ENCODE data around the gene TOLLIP.

TOLLIP gene

GRCh38 chr11:1339066-1339675 is 29.7 kb upstream of the TOLLIP start:
- DNase-seq (ENCODE audit: low read depth), result no peak
- TF ChIP-seq, protein P1, sequence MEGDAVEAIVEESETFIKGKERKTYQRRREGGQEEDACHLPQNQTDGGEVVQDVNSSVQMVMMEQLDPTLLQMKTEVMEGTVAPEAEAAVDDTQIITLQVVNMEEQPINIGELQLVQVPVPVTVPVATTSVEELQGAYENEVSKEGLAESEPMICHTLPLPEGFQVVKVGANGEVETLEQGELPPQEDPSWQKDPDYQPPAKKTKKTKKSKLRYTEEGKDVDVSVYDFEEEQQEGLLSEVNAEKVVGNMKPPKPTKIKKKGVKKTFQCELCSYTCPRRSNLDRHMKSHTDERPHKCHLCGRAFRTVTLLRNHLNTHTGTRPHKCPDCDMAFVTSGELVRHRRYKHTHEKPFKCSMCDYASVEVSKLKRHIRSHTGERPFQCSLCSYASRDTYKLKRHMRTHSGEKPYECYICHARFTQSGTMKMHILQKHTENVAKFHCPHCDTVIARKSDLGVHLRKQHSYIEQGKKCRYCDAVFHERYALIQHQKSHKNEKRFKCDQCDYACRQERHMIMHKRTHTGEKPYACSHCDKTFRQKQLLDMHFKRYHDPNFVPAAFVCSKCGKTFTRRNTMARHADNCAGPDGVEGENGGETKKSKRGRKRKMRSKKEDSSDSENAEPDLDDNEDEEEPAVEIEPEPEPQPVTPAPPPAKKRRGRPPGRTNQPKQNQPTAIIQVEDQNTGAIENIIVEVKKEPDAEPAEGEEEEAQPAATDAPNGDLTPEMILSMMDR (IDR thresholded peaks at IDR 0.05; ENCODE audit: low read depth, low read length), result no peak
- no peak for TF ChIP-seq MYC (IDR thresholded peaks at IDR 0.05; ENCODE audit: low read depth, low read length)
- TF ChIP-seq, protein P2, sequence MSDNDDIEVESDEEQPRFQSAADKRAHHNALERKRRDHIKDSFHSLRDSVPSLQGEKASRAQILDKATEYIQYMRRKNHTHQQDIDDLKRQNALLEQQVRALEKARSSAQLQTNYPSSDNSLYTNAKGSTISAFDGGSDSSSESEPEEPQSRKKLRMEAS (IDR thresholded peaks at IDR 0.05; ENCODE audit: low read depth, low read length), result no peak
- no peak for TF ChIP-seq POLR2A (IDR thresholded peaks at IDR 0.05; ENCODE audit: extremely low read depth, insufficient read length)
- no peak overlapping the region for H3K4me3 ChIP-seq (ENCODE audit: low read depth, low read length)

DNA sequence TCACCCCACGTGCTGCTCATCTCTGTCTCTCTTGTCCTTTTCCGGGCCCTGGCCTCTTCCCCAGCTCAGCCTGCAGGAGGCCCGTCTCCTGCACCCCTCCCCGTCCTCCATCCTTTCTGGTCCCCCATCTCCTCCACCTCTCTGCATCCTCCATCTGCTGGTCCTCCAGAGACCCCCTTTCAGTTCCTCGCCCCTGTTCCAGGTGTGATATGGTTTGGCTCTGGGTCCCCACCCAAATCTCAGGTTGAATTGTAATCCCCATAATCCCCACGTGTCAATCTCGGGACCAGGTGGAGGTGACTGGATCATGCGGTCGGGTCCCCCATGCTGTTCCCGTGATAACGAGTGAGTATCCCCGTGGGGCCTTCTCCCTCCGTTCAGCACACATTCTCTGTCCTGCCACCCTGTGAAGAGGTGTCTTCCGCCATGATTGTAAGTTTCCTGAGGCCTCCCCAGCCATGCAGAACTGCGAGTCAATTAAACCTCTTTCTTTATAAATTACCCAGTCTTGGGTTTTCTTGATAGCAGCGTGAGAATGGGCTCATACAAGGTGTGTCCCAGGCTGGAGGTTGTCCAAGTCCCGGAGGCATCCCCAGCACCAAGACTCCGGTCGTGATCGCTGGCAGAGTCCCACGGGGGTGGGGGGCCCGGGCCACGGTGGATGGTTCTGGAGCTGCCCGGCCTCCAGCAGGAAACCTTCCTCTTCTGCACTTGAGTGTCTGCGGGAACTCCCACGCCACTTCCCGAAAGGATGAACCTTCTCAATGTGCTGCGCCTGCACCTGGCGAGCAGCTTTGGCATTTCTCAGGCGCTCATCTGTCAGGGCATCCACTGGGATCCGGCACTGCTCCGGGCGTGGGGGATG is 29.0 kb upstream of the TOLLIP start:
- H3K4me3 ChIP-seq (ENCODE audit: low read depth, low read length), result no peak overlapping the region
- TF ChIP-seq MYC (IDR thresholded peaks at IDR 0.05; ENCODE audit: low read depth, low read length), result no peak
- TF ChIP-seq POLR2A (IDR thresholded peaks at IDR 0.05; ENCODE audit: extremely low read depth, insufficient read length), result no peak
- TF ChIP-seq, protein P2 (IDR thresholded peaks at IDR 0.05; ENCODE audit: low read depth, low read length), result no peak
- TF ChIP-seq, protein P1 (IDR thresholded peaks at IDR 0.05; ENCODE audit: low read depth, low read length), result no peak
- DNase-seq (ENCODE audit: low read depth), result no peak

DNA sequence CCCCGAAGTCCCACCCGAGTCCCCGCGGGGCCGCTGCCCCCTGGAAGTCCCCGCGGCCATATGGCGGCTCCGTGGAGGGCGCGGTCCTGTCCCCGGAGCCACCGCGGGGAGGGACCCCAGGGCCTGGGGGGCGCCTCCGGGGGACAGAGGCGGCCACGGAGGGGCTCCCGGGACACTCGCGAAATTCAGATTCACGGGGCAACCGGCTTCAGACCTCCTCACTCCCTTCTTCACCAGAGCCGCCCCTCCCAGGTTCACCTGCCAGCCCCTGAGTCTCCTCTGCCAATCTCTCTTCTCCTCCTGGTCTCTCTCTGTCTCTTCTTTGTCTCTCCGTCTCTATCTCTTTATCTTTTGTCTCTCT is 28.2 kb upstream of the TOLLIP start:
- no peak for DNase-seq (ENCODE audit: low read depth)
- no peak overlapping the region for H3K4me3 ChIP-seq (ENCODE audit: low read depth, low read length)
- TF ChIP-seq, protein P2 (IDR thresholded peaks at IDR 0.05; ENCODE audit: low read depth, low read length), result no peak
- TF ChIP-seq POLR2A (IDR thresholded peaks at IDR 0.05; ENCODE audit: extremely low read depth, insufficient read length) (no peak), MYC (IDR thresholded peaks at IDR 0.05; ENCODE audit: low read depth, low read length) (no peak)
- TF ChIP-seq, protein P1 (IDR thresholded peaks at IDR 0.05; ENCODE audit: low read depth, low read length), result no peak

DNA sequence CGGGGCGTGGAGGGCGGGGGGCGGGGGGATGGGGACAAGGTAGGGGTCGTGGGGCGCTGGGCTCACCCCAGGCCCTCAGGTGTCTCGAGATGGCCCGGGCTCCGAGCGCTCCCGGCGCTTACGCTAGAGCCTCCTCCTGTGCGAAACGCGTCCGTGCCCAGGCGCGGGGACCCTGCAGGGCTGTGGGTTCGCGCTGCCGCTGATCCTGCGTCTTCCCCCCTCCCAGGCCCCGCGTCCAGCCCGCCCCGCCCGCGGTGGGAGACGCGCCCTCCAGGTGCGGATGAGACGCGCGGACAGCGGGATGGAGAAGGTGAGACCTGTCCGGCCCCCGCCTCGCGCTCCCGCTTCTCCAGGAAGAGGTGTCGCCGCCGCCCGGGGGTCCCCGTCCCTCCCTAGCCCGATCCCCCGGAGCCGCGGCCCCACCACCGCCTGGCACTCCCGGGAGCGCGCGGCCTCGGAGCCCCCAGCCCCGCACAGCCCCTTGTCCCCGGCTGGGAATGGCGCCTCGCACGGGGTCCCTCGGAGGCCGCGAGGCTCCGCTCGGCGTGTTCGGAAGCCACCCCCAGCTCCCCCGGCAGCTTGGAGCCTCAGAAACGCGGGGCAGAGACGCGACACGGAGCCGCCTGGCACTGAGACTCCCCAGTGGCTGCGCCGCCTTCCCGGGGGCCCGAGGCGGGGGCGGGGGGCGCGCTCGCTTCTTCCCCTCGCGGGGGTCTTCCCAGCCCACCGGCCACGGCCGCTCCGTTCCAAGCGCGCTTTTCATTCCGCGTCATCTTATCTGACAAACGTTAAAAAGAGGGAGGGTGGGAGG is 27.6 kb upstream of the TOLLIP start:
- DNase-seq (ENCODE audit: low read depth), result no peak
- no peak overlapping the region for H3K4me3 ChIP-seq (ENCODE audit: low read depth, low read length)
- TF ChIP-seq POLR2A (IDR thresholded peaks at IDR 0.05; ENCODE audit: extremely low read depth, insufficient read length) (no peak), MYC (IDR thresholded peaks at IDR 0.05; ENCODE audit: low read depth, low read length) (no peak)
- TF ChIP-seq, protein P1 (IDR thresholded peaks at IDR 0.05; ENCODE audit: low read depth, low read length), result no peak
- TF ChIP-seq, protein P2 (IDR thresholded peaks at IDR 0.05; ENCODE audit: low read depth, low read length), result no peak

DNA sequence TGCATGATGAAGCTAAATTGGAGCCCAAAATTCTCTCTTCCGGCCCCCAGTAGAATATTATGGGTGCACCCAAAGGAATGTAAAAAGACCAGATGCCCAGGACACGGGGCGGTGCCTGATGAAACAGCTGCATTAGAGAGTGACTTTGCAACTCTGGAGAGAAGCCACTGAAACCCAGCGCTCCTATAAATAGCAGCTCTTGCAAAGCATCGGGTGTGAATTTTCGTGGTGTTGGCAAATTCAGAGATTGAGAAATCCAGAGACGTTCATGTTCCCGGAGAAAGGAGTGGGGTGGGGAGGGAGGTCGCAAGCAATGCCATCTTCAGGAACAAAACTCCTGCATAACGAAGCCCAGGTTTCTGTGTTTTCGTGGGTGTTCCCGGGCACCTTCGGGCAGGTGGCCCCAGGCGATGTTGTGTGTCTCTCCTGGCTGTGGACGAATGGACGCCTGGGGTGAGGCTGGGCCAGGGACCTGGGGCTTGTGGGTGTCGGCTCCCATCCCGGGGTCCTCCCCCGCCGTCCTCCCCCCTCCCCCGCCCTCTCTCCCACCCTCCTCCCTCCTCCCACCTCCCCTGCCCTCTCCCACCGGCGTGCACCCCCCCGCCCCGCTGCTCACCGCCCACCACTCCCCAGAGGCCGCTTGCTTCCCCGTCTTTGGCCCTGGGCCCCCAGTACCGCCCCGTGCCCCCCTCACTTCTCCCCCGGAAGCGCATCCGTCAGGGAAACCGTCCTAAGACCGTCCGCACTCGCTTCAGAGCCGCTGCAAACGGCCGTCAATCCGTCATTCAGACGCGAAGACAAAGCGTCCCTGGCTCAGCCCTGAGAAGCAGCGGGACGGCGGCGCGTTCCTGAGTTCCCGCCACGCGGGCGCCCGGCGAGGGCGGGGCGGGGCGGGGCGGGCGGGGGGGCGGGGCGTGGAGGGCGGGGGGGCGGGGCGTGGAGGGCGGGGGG is 26.7 kb upstream of the TOLLIP start:
- peak overlapping the region; percentile 50 for H3K4me3 ChIP-seq (ENCODE audit: low read depth, low read length)
- DNase-seq (ENCODE audit: low read depth), result peak; percentile 96
- no peak; the same call in none of the 2 replicates for TF ChIP-seq MYC (IDR thresholded peaks at IDR 0.05; ENCODE audit: low read depth, low read length)
- TF ChIP-seq POLR2A (IDR thresholded peaks at IDR 0.05; ENCODE audit: extremely low read depth, insufficient read length), result peak; percentile 23
- TF ChIP-seq, protein P2 (IDR thresholded peaks at IDR 0.05; ENCODE audit: low read depth, low read length), result no peak
- TF ChIP-seq, protein P1 (IDR thresholded peaks at IDR 0.05; ENCODE audit: low read depth, low read length), result no peak
